ENCODE data around the gene ACOXL. TPM values are rescaled to one million over a fixed set of nuclear protein-coding genes. Genes with fewer than 3 reads are reported as not detected.

ACOXL gene
- total and polyA plus RNA-seq, 2 of the 8 experiments (the other 6 are each of a cell fraction or from before 2014, with no cell fraction given), result 11.4 to 20.6 TPM

- no peak overlapping the region for H3K18ac ChIP-seq (ENCODE audit: extremely low read depth, low read length)
- no peak overlapping the region for H3K27ac ChIP-seq (ENCODE audit: low read depth, low read length)
- H2AK5ac ChIP-seq (ENCODE audit: low read depth, low read length), result no peak overlapping the region
- H2BK120ac ChIP-seq (replicated peaks; ENCODE audit: low read depth, low read length), result no peak overlapping the region
- H4K5ac ChIP-seq (ENCODE audit: insufficient read length, low read depth, low read length), result no peak overlapping the region
- no peak overlapping the region for H2BK15ac ChIP-seq (ENCODE audit: low read length)
- H3K4me1 ChIP-seq (replicated peaks in 1 of 4; ENCODE audit: control insufficient read depth in 3 of 4, insufficient read depth in 4 of 4, low read length in 3 of 4), result no peaks in the 10 kb centered on the region
- TF ChIP-seq RNF2 (IDR thresholded peaks at IDR 0.05; ENCODE audit: borderline replicate concordance, low read depth, low read length, missing control alignments, poor library complexity, severe bottlenecking), result no peak
- no peak for TF ChIP-seq SP2 (IDR thresholded peaks at IDR 0.05; ENCODE audit: low read length)
- TF ChIP-seq HDAC6 (IDR thresholded peaks at IDR 0.05; ENCODE audit: low read depth, low read length), result no peak
- TF ChIP-seq BRCA1 (IDR thresholded peaks at IDR 0.05; ENCODE audit: low read depth, low read length), result no peak
- TF ChIP-seq SIRT6 (IDR thresholded peaks at IDR 0.05; ENCODE audit: low read length), result no peak
- no peak for TF ChIP-seq NRF1 (IDR thresholded peaks at IDR 0.05; ENCODE audit: low read depth, low read length)
- no peak for TF ChIP-seq KDM1A (IDR thresholded peaks at IDR 0.05; ENCODE audit: borderline replicate concordance, low read length)
- TF ChIP-seq USF2 (IDR thresholded peaks at IDR 0.05; ENCODE audit: low read length), result no peak
- no peak for TF ChIP-seq FOSL1 (IDR thresholded peaks at IDR 0.05; ENCODE audit: insufficient read depth, low read depth, low read length)
- no peak for TF ChIP-seq PHF8 (conservative IDR thresholded peaks at IDR 0.05; ENCODE audit: low read depth, low read length)
- TF ChIP-seq E2F6 (IDR thresholded peaks at IDR 0.05), result no peak
- peaks cover 20 to 25% of the 10 kb centered on the region in 2 experiments for H3K9me3 ChIP-seq (ENCODE audit: insufficient read depth in 2 of 2, low read depth in 1 of 2, low read length in 1 of 2)
- ChIA-PET POLR2A (ENCODE audit: partially characterized antibody) (no interaction called here), CTCF (ENCODE audit: partially characterized antibody) (interaction anchor here (0.9 to 1.1 kb wide), 2 partner anchors 23 to 114 kb away, joined by 3 to 4 read pairs; no protein-coding TSS in a partner anchor)
- FAIRE-seq (no peak), DNase-seq (ENCODE audit: low read depth in 1 of 2, low spot score in 2 of 2) (no peak)
- H3K14ac ChIP-seq (ENCODE audit: insufficient read length), result no peak overlapping the region
- no peak overlapping the region for H3K4me2 ChIP-seq (ENCODE audit: insufficient read depth in 1 of 2, low read depth in 2 of 2, low read length in 2 of 2)
- H3K79me2 ChIP-seq (ENCODE audit: control insufficient read depth in 1 of 2, insufficient read depth in 2 of 2, low read length in 2 of 2), result no peaks in the 10 kb centered on the region
- no peak overlapping the region for H2BK12ac ChIP-seq (ENCODE audit: low read depth, low read length)
- no peaks in the 10 kb centered on the region for H3K23me2 ChIP-seq (ENCODE audit: low read depth, low read length)
- no peak overlapping the region for H3K23ac ChIP-seq (ENCODE audit: insufficient read length)
- no peaks in the 10 kb centered on the region for H3K27me3 ChIP-seq (replicated peaks in 1 of 4; ENCODE audit: control insufficient read depth in 3 of 4, extremely low read depth in 1 of 4, insufficient read depth in 3 of 4, low read length in 3 of 4)
- H3K4me3 ChIP-seq (ENCODE audit: extremely low read depth in 1 of 4, insufficient read depth in 2 of 4, low read depth in 3 of 4, low read length in 4 of 4), result no peak overlapping the region
- H3K4ac ChIP-seq (replicated peaks; ENCODE audit: insufficient read length, low read depth, low read length), result no peak overlapping the region
- H2AFZ ChIP-seq (ENCODE audit: low read length), result no peak overlapping the region
- no peaks in the 10 kb centered on the region for H3K79me1 ChIP-seq (ENCODE audit: low read depth, low read length)
- no peak overlapping the region for H3K56ac ChIP-seq (replicated peaks; ENCODE audit: insufficient read length, low read depth, low read length)
- no peak overlapping the region for H4K8ac ChIP-seq (ENCODE audit: extremely low read depth, insufficient read depth, low read length)
- H2BK20ac ChIP-seq (ENCODE audit: low read length), result no peak overlapping the region
- no peak overlapping the region for H3K9ac ChIP-seq (replicated peaks in 1 of 4; ENCODE audit: extremely low read depth in 1 of 4, low read depth in 3 of 4, low read length in 3 of 4)
- H3K36me3 ChIP-seq (ENCODE audit: control insufficient read depth in 2 of 4, insufficient read depth in 4 of 4, low read length in 3 of 4), result peaks cover 0 to 4% (median 1%) of the 10 kb centered on the region in 4 experiments; a peak in 3 of 8 replicates
- no peak overlapping the region for H4K91ac ChIP-seq (replicated peaks; ENCODE audit: insufficient read length, low read length)
- no peaks in the 10 kb centered on the region for H4K20me1 ChIP-seq (replicated peaks in 1 of 2; ENCODE audit: control insufficient read depth in 1 of 2, insufficient read depth in 2 of 2, low read length in 2 of 2)
- no peak overlapping the region for H2BK5ac ChIP-seq (ENCODE audit: low read depth, low read length)
Observed at GRCh38 chr2:110925479-110925878, 193.1 kb downstream of the ACOXL start.
